Activated T-helper 1 cell treated with anti-CD3 and anti-CD28 coated beads, Interleukin-12 subunit alpha, Interleukin-12 subunit beta, Interleukin-2, Interleukin-4 antibody, amounts not matched to agents 30 ng/mL and 10 ng/mL and 1 ng/mL, durations not matched to agents 14 hours and 24 hours and 36 hours (primary cell): ENCODE measurements around the gene DMAC2L. TPM values are rescaled to one million over a fixed set of nuclear protein-coding genes. Genes with fewer than 3 reads are reported as not detected.

Experiments
- total RNA-seq: library from RNA; stranded (reverse); gene quantifications from 2 replicates; pipeline ENCODE4 v1.2.3, GENCODE V29; 2022

The DMAC2L gene
- total RNA-seq, 1 donor from 2014 or later, result 14.4 TPM

Other genes with a start within 250 kb of the DMAC2L start
- 12.3 and 15.2 TPM in 2 replicates for gene VCPKMT, start 195.8 kb upstream of the DMAC2L start, total RNA-seq
- gene SOS2, start 80.7 kb upstream of the DMAC2L start, total RNA-seq, result 19.9 and 21.6 TPM in 2 replicates
- gene L2HGDH, start 95 bp upstream of the DMAC2L start, total RNA-seq, result 14.7 and 16.2 TPM in 2 replicates
- gene CDKL1, start 84.6 kb downstream of the DMAC2L start, total RNA-seq, result 2.4 and 2.5 TPM in 2 replicates
- gene MAP4K5, start 220.2 kb downstream of the DMAC2L start, total RNA-seq, result 26.4 and 27.5 TPM in 2 replicates
- gene ATL1, start 247.8 kb downstream of the DMAC2L start, total RNA-seq, result 0.83 and 1.2 TPM in 2 replicates